K562 (cell line): Measurements from ENCODE around the gene FRK. TPM values are rescaled to one million over a fixed set of nuclear protein-coding genes. Genes with fewer than 3 reads are reported as not detected.
A peak's percentile ranks its signal among the peaks of the same experiment; 100 is the strongest.

Experiments
- AFF4 ChIP-seq: sonication (generic); formaldehyde crosslinking; IDR thresholded peaks from 2 replicates; pipeline ENCODE4 v1.8.0; 2023; ENCODE audit warnings: mild to moderate bottlenecking, missing genetic modification reagents
- ARID4B ChIP-seq: sonication (generic); formaldehyde crosslinking; IDR thresholded peaks from 2 replicates; pipeline ENCODE4 v1.8.0; 2022; ENCODE audit warnings: mild to moderate bottlenecking, missing genetic modification reagents
- ATF4 ChIP-seq: fragments of 450-650 bp; formaldehyde crosslinking; IDR thresholded peaks from 2 replicates; pipeline ENCODE4 v1.4.0; 2022; ENCODE audit warnings: mild to moderate bottlenecking, moderate library complexity
- ELF2 ChIP-seq: fragments of 250-450 bp; sonication (Bioruptor Pico); IDR thresholded peaks from 2 replicates; pipeline ENCODE4 v1.5.0; 2021; ENCODE audit warnings: mild to moderate bottlenecking
- EP300 ChIP-seq: IDR thresholded peaks from 2 replicates; pipeline ENCODE4 v1.6.1; 2012; ENCODE audit warnings: low read length, improper control_type of control experiment
- FOXM1 ChIP-seq, 2 experiments: fragments of 450-650 bp in 1 of 2; sonication (generic) in 1 of 2; formaldehyde crosslinking in 1 of 2; IDR thresholded peaks; 2 replicates each; pipeline versions ENCODE4 v1.6.1 to v1.9.0; 2017 to 2022; ENCODE audit warnings: low read depth in 2 of 2, mild to moderate bottlenecking in 2 of 2, missing genetic modification reagents in 1 of 2, moderate library complexity in 1 of 2
- HMBOX1 ChIP-seq: sonication (generic); IDR thresholded peaks from 2 replicates; pipeline ENCODE4 v1.6.1; 2016
- ILK ChIP-seq: fragments of 450-650 bp; IDR thresholded peaks from 2 replicates; pipeline ENCODE4 v1.6.1; 2016; ENCODE audit warnings: missing genetic modification characterization, low read depth, mild to moderate bottlenecking, missing compliant biosample characterization, moderate library complexity, borderline replicate concordance
- MCM3 ChIP-seq: fragments of 450-650 bp; IDR thresholded peaks from 2 replicates; pipeline ENCODE4 v1.6.1; 2016
- POLR2A ChIP-seq: fragments of 450-650 bp; conservative IDR thresholded peaks from 2 replicates; pipeline ENCODE4 v1.6.1; 2016
- RHOXF2B ChIP-seq: fragments of 250-450 bp; sonication (Bioruptor Pico); conservative IDR thresholded peaks from 2 replicates; pipeline ENCODE4 v1.5.1; 2021
- SMARCE1 ChIP-seq: fragments of 450-650 bp; IDR thresholded peaks from 2 replicates; pipeline ENCODE4 v1.7.1; 2016; ENCODE audit warnings: mild to moderate bottlenecking
- TBL1XR1 ChIP-seq, 2 experiments: IDR thresholded peaks; 2 replicates each; pipeline ENCODE4 v1.6.1; 2012; ENCODE audit warnings: improper control_type of control experiment in 2 of 2, low read length in 2 of 2, mild to moderate bottlenecking in 1 of 2
- ZBTB11 ChIP-seq, 3 experiments: fragments of 200-800 bp in 1 of 3; fragments of 250-450 bp in 1 of 3; fragments of 450-650 bp in 1 of 3; sonication (Bioruptor Pico) in 1 of 3; sonication (Bioruptor generic) in 1 of 3; formaldehyde crosslinking in 1 of 3; IDR thresholded peaks; 2 replicates each; pipeline versions ENCODE4 v1.6.1 to v1.8.0; 2016 to 2022; ENCODE audit warnings: mild to moderate bottlenecking in 2 of 3, missing genetic modification characterization in 2 of 3, missing compliant biosample characterization in 1 of 3, moderate library complexity in 1 of 3
- ZEB2 ChIP-seq: fragments of 450-650 bp; IDR thresholded peaks from 2 replicates; pipeline ENCODE4 v1.6.1; 2016
- polyA plus RNA-seq, 8 experiments: library from polyadenylated mRNA; depleted of rRNA in 4 of 8; stranded (reverse) in 5 of 8; unstranded in 3 of 8; fragments of >200 nt; fragmentation: Nextera tagmentation in 2 of 8; fragmentation: Illumina TruSeq in 1 of 8; extraction: Ambion mirVana in 2 of 8; extraction: Trizol in 1 of 8; gene quantifications; 2 replicates each; pipeline versions ENCODE4 v1.2.1 to v1.2.3, GENCODE V29; 2011 to 2014; ENCODE audit warnings: inconsistent platforms in 1 of 8, missing spikeins in 1 of 8
- total RNA-seq, 7 experiments: library from RNA; depleted of rRNA in 6 of 7; stranded (reverse); fragments of >200 nt in 6 of 7; fragmentation: Illumina TruSeq in 2 of 7; extraction: Trizol in 2 of 7; gene quantifications; 2 replicates each; pipeline versions ENCODE4 v1.2.1 to v1.2.3, GENCODE V29; 2011 to 2021; ENCODE audit warnings: low replicate concordance in 1 of 7

Gene FRK
- total and polyA plus RNA-seq, 9 of the 15 experiments (the other 6 are each of a cell fraction or from before 2014, with no cell fraction given), result 0.01 to 0.29 (median 0.09) TPM

GRCh38 chr6:116072368-116072767 lies 11.7 kb upstream of the FRK start (continued):
- TF ChIP-seq ZBTB11 (CRISPR knock-in tag; IDR thresholded peaks at IDR 0.05) (no peak), MCM3 (no peak), EP300 (peak; percentile 30; the same call in 1 of the 2 replicates), ELF2 (CRISPR knock-in tag) (no peak), SMARCE1 (no peak), ARID4B (CRISPR knock-in tag) (no peak), ATF4 (peak; percentile 85), ZEB2 (peak; percentile 55; the same call in 1 of the 2 replicates), POLR2A (no peak), FOXM1 (IDR thresholded peaks at IDR 0.05; ENCODE audit: low read depth) (no peak), FOXM1 (CRISPR knock-in tag; IDR thresholded peaks at IDR 0.05; ENCODE audit: low read depth) (no peak), RHOXF2B (CRISPR knock-in tag) (no peak), ILK (tag) (no peak), TBL1XR1 (IDR thresholded peaks at IDR 0.05; ENCODE audit: low read length in 2 of 2) (no peak), AFF4 (CRISPR knock-in tag) (no peak), HMBOX1 (0 out of 2 replicates have a peak, but pooled peaks have one; percentile 21)
